OCI-LY3 (cell line): ENCODE measurements around the gene ADARB1.

Source experiments
- CTCF ChIP-seq: fragments of 200-600, 300-600 bp; sonication (generic); IDR thresholded peaks from 2 replicates; pipeline ENCODE4 v1.5.1; 2014; ENCODE audit warnings: antibody characterized with exemption, low read length, low read depth
- EZH2phosphoT487 ChIP-seq: fragments of 200-600 bp; shearing (Covaris generic); IDR thresholded peaks from 2 replicates; pipeline ENCODE4 v1.6.1; 2018; ENCODE audit warnings: antibody characterized with exemption, mixed run types, low read depth

GRCh38 chr21:45176141-45176540, 101.8 kb downstream of the ADARB1 start:
- TF ChIP-seq CTCF: no peak
- TF ChIP-seq EZH2phosphoT487: no peak
